ENCODE data around the gene ARHGEF9. TPM values are rescaled to one million over a fixed set of nuclear protein-coding genes. Genes with fewer than 3 reads are reported as not detected.

The ARHGEF9 gene
- total RNA-seq, 1 donor from 2014 or later = 20.9 TPM

DNA sequence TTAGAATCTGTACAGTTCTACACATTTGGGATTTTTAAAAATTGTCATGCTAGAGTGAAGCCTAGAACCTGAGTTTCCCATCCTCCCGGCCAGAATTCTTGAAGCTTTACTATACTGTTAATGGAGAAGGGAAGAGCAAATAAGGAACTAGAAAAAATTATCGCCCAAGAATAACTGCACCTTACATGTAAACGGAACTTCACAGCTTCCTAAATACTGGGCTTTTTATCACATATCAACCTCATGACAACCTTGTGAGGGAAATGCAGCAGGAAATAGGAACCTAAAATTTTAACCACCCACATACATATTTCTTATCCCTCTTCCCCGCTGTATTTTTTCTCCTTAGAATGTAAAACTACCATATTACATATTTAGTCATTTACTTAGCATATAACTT is 19.3 kb downstream of the ARHGEF9 start:
- TF ChIP-seq, protein P1, sequence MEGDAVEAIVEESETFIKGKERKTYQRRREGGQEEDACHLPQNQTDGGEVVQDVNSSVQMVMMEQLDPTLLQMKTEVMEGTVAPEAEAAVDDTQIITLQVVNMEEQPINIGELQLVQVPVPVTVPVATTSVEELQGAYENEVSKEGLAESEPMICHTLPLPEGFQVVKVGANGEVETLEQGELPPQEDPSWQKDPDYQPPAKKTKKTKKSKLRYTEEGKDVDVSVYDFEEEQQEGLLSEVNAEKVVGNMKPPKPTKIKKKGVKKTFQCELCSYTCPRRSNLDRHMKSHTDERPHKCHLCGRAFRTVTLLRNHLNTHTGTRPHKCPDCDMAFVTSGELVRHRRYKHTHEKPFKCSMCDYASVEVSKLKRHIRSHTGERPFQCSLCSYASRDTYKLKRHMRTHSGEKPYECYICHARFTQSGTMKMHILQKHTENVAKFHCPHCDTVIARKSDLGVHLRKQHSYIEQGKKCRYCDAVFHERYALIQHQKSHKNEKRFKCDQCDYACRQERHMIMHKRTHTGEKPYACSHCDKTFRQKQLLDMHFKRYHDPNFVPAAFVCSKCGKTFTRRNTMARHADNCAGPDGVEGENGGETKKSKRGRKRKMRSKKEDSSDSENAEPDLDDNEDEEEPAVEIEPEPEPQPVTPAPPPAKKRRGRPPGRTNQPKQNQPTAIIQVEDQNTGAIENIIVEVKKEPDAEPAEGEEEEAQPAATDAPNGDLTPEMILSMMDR (IDR thresholded peaks at IDR 0.05; ENCODE audit: unreplicated experiment) = no peak
- Mint-ChIP-seq H3K4me3 (ENCODE audit: low read depth) (no peak overlapping the region), H3K27ac (no peak overlapping the region), H3K4me1 (ENCODE audit: low read depth) (peaks cover 8% of the 10 kb centered on the region), H3K27me3 (no peaks in the 10 kb centered on the region), H3K36me3 (ENCODE audit: insufficient read depth) (peaks cover 4% of the 10 kb centered on the region), H3K9me3 (ENCODE audit: low read depth) (peaks cover 29% of the 10 kb centered on the region)
- no peak for DNase-seq (ENCODE audit: low spot score, unreplicated experiment)

DNA sequence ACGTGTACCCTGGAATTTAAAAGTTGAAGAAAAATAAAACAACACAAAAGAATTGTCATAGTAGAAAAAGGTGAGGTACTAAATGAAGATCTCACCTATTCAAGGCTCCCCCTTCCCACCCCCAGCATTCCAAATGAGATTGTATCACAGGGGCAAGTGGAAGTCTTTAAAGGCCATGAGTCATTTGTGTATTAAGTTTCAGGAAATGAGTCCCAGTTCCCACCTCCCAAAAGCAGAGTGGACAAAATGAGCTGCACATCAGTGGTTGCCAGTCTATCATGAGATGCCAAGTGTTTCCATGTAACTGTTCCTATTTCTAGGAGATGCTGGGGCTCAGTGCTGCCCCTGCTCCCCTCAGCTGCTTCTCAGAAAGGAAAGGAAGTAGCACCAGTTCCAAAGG is 20.1 kb downstream of the ARHGEF9 start:
- no peaks in the 10 kb centered on the region for H3K27me3 Mint-ChIP-seq
- H3K4me1 Mint-ChIP-seq (ENCODE audit: low read depth) = peaks cover 8% of the 10 kb centered on the region
- H3K36me3 Mint-ChIP-seq (ENCODE audit: insufficient read depth) = peaks cover 4% of the 10 kb centered on the region
- H3K9me3 Mint-ChIP-seq (ENCODE audit: low read depth) = peaks cover 33% of the 10 kb centered on the region
- TF ChIP-seq, protein P1 (IDR thresholded peaks at IDR 0.05; ENCODE audit: unreplicated experiment) = no peak
- no peak overlapping the region for H3K27ac Mint-ChIP-seq
- no peak for DNase-seq (ENCODE audit: low spot score, unreplicated experiment)
- no peak overlapping the region for H3K4me3 Mint-ChIP-seq (ENCODE audit: low read depth)

DNA sequence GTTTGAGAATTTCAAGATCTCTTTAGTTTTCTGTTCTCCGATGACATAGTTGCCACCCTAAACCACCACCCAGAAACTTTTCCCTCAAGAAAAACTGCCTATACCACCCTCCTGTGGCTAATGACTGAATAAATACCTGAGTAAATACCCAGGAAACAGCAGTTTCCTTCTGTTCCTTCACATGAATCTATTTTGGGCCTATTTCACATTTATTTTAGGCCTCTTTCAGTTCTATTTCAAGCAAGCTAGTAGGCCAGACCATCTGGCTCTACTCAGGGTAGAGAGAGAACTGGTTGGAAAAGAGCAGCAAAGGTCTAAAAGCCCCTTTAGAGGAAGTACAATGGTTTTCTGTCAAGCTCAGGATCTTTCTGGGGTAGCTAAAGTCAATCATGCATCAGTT is 23.4 kb downstream of the ARHGEF9 start:
- TF ChIP-seq, protein P1 (IDR thresholded peaks at IDR 0.05; ENCODE audit: unreplicated experiment) = peak; percentile 13
- Mint-ChIP-seq H3K27me3 (no peaks in the 10 kb centered on the region), H3K36me3 (ENCODE audit: insufficient read depth) (no peaks in the 10 kb centered on the region), H3K27ac (no peak overlapping the region), H3K4me1 (ENCODE audit: low read depth) (peaks cover 8% of the 10 kb centered on the region), H3K4me3 (ENCODE audit: low read depth) (no peak overlapping the region), H3K9me3 (ENCODE audit: low read depth) (peaks cover 34% of the 10 kb centered on the region)
- DNase-seq (ENCODE audit: low spot score, unreplicated experiment) = no peak

DNA sequence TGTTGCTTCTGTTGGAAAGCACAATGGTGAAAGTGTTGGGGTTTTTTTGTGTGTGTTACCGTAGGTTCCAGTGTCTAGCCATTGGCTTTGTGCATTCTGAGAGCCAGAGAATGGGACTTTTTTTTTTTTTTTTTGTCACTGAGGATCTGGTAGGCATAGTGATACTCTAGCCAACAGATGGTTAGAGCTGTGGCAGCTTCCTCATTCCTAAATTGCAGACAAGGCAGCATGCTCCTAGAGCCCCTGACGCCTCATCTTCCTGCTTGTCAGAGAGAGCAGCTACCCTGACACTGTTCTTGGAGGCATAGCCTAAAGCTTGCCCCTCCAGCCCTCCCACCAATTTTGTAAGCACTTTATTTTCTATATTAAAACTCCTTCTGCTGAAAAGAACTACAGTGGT is 27.0 kb downstream of the ARHGEF9 start:
- TF ChIP-seq, protein P1 (IDR thresholded peaks at IDR 0.05; ENCODE audit: unreplicated experiment) = no peak
- Mint-ChIP-seq H3K36me3 (ENCODE audit: insufficient read depth) (no peaks in the 10 kb centered on the region), H3K4me3 (ENCODE audit: low read depth) (no peak overlapping the region), H3K27ac (no peak overlapping the region), H3K9me3 (ENCODE audit: low read depth) (peaks cover 27% of the 10 kb centered on the region), H3K27me3 (no peaks in the 10 kb centered on the region), H3K4me1 (ENCODE audit: low read depth) (peaks cover 16% of the 10 kb centered on the region)
- DNase-seq (ENCODE audit: low spot score, unreplicated experiment) = no peak

DNA sequence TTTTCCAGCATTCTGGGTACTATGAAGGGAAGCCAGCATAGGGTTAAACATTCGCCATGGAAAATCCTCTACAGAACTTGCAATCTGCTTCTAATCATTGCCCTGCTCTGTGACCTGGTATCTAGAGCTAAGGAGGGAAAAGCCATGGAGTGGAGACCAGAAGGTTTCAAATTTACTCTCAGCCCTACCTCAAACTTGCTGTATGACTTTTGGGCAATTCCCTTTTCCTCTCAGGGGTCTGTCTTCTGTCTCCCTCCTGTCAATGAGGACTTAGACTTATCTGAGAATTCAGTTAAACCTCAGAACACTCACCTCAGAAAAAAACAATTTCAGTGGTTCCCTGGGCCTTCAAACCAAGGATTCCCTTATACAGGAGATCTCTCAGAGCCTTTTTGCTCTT is 29.1 kb downstream of the ARHGEF9 start:
- no peaks in the 10 kb centered on the region for H3K27me3 Mint-ChIP-seq
- H3K9me3 Mint-ChIP-seq (ENCODE audit: low read depth) = peaks cover 21% of the 10 kb centered on the region
- H3K36me3 Mint-ChIP-seq (ENCODE audit: insufficient read depth) = no peaks in the 10 kb centered on the region
- TF ChIP-seq, protein P1 (IDR thresholded peaks at IDR 0.05; ENCODE audit: unreplicated experiment) = no peak
- no peak overlapping the region for H3K4me3 Mint-ChIP-seq (ENCODE audit: low read depth)
- DNase-seq (ENCODE audit: low spot score, unreplicated experiment) = no peak
- peaks cover 8% of the 10 kb centered on the region for H3K4me1 Mint-ChIP-seq (ENCODE audit: low read depth)
- no peak overlapping the region for H3K27ac Mint-ChIP-seq
